Embryonic facial prominence (tissue), 1 donor: ENCODE data around the gene NUP210.

ENCODE experiments used
- DNase-seq: peaks from one replicate; pipeline ENCODE4 v3.0.0-alpha.2; 2016; ENCODE audit errors: extremely low spot score

NUP210 gene

GRCh38 chr3:13348661-13349396 lies 71.3 kb downstream of the NUP210 start:
- DNase-seq = no peak

- DNase-seq = no peak
Observed at GRCh38 chr3:13348100-13348499, 72.0 kb downstream of the NUP210 start.

- no peak for DNase-seq
Observed at GRCh38 chr3:13347390-13347950, 72.7 kb downstream of the NUP210 start.

- no peak for DNase-seq
Observed at GRCh38 chr3:13346481-13347389, 73.4 kb downstream of the NUP210 start.

- DNase-seq = no peak
Observed at GRCh38 chr3:13345772-13346171, 74.3 kb downstream of the NUP210 start.

GRCh38 chr3:13345284-13345683 lies 74.8 kb downstream of the NUP210 start:
- no peak for DNase-seq

GRCh38 chr3:13344663-13345062 lies 75.5 kb downstream of the NUP210 start:
- no peak for DNase-seq

GRCh38 chr3:13343601-13344000 lies 76.5 kb downstream of the NUP210 start:
- DNase-seq = no peak

GRCh38 chr3:13341229-13341905 lies 78.8 kb downstream of the NUP210 start:
- DNase-seq = no peak

- DNase-seq = no peak
Observed at GRCh38 chr3:13339833-13340232, 80.3 kb downstream of the NUP210 start.

- no peak for DNase-seq
Observed at GRCh38 chr3:13338996-13339395, 81.1 kb downstream of the NUP210 start.

GRCh38 chr3:13338231-13338630 lies 81.9 kb downstream of the NUP210 start:
- DNase-seq = no peak

GRCh38 chr3:13336592-13336991 lies 83.5 kb downstream of the NUP210 start:
- DNase-seq = no peak

GRCh38 chr3:13335503-13335902 lies 84.6 kb downstream of the NUP210 start:
- no peak for DNase-seq

- no peak for DNase-seq
Observed at GRCh38 chr3:13335059-13335458, 85.1 kb downstream of the NUP210 start.

GRCh38 chr3:13333236-13333897 lies 86.8 kb downstream of the NUP210 start:
- no peak for DNase-seq

GRCh38 chr3:13332740-13333139 lies 87.4 kb downstream of the NUP210 start:
- no peak for DNase-seq

- DNase-seq = no peak
Observed at GRCh38 chr3:13332158-13332557, 88.0 kb downstream of the NUP210 start.

- DNase-seq = no peak
Observed at GRCh38 chr3:13329746-13330145, 90.4 kb downstream of the NUP210 start.

GRCh38 chr3:13325892-13326443 lies 94.2 kb downstream of the NUP210 start:
- DNase-seq = no peak

GRCh38 chr3:13324835-13325501 lies 95.2 kb downstream of the NUP210 start:
- no peak for DNase-seq
